Measurements from ENCODE around the gene FBRSL1. TPM values are rescaled to one million over a fixed set of nuclear protein-coding genes. Genes with fewer than 3 reads are reported as not detected.
A peak's percentile ranks its signal among the peaks of the same experiment; 100 is the strongest.
"Not testable (repeated sequence)": the region's sequence is repeated elsewhere in the genome, so short reads cannot be mapped to it uniquely, and the experiment has no call there.

Gene FBRSL1
- total RNA-seq, 2 donors from 2014 or later = 63.1 to 82.6 TPM

DNA sequence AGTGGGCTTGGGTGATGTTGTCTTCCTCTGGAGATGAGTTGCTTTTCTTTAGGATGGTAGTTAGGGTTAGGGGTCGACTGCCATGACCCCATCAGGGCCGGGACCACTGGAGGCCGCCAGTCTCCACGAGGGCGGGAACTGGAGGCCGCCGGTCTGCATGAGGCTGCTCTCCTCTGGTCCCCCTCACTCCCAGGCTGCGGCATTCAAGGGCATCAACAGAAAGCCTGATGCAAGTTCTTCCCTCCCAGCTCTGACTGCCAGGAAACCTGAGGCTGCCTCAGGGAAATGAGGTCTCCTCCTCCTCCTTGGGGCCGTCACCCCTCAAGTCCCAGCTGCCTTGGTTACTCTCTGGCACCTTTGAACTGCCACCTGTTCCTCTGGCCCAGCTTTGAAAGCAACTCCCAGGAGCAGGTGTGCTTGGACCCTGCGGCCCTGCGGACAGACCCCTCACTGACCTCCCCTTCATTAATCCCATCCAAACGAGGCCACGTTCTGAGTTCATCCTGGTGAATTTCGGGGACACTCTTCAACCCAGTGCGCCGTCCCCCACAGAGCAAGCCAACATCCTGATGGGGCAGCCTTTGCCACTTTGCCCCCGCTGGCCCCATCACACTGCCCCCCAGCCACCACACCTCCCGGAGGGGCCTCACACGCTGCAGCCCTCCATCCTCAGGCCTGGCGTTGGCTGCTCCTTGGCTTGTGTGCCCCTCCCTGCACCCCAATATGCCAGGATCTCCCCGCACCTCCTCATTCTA is 37.2 kb upstream of the FBRSL1 start:
- DNase-seq = peak in 1 of 2 donors; percentile 4

DNA sequence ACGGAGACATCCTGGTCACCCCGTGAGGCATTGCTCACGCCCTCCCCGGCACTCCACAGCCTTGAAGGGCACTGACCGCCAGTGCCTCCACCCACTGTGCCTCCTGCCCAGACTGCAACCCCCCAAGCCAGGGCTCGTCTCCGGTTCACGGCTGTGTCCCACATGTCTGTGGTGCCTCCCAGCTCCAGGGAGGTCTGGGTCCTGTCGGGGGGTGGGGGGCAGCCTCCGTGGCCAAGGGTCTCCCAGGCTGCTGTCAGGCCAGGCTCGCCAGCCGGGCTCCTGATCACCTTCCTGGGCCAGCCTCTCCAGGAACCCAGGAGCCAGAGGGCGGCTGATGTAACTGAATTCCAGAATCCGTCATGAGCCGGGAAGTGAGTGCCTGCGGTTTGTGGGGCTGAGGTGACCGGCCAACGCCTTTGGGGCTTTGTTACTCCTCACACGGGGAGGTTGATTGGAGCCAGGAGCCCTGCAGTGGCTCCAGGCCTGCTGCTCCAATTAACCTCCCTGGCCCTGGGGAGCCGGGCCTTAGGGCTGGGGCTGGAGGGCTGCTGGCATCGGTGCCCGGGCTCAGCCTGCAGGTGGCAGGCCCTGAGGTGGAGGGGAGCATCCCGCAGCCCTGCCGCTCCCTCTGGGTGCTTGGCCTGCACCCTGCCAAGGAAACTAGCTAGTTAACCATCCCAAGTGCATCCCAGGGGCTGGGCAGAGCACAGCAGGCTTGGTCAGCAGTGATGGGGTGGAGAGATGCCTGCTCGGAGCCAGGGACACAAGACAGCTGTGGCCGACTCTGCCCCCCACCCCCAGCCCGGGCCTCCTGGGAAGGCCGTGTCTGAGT is 36.4 kb upstream of the FBRSL1 start:
- DNase-seq (peak in 1 of 2 donors; percentile 4), ATAC-seq (no peak)
- intact Hi-C loops (cut with DNase I, micrococcal nuclease) = no loop called here

More for the DNA sequence above, 37.2 kb upstream of the FBRSL1 start:
- ATAC-seq = no peak
- intact Hi-C loops (cut with DNase I, micrococcal nuclease) = no loop called here

DNA sequence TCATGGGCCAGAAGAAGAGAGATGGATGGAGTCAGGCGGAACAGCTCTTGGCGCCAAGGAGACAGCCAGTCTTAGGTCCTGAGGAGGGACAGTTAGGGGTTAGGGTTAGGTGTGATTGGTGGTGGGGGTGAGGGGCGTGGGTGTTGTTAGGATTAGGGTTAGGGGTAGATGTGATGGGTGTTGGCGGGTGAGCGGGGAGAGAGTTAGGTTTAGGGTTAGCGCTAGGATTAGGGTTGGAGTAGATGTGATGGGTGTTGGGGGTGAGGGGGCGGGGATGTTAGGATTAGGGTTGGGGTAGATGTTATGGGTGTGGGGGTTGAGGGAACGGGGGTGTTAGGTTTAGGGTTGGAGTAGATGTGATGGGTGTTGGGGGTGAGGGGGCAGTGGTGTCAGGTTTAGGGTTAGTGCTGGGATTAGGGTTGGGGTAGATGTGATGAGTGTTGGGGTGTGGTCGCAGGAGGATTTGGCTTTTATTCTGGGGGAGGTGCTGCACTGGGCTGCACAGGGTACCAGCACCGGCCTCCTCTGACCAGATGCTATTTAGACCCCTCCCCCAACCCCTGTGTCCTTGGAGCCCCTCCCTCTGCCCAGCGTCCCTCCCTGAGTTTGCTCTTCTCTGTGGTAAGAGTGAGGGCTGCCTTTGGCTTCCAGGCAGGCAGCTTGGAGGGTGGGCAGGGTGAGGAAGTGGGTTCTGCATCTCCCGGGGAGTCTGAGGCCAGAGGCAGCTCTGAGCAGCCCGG is 35.6 kb upstream of the FBRSL1 start:
- DNase-seq = no peak
- no peak for ATAC-seq
- intact Hi-C loops (cut with DNase I, micrococcal nuclease) = no loop called here

DNA sequence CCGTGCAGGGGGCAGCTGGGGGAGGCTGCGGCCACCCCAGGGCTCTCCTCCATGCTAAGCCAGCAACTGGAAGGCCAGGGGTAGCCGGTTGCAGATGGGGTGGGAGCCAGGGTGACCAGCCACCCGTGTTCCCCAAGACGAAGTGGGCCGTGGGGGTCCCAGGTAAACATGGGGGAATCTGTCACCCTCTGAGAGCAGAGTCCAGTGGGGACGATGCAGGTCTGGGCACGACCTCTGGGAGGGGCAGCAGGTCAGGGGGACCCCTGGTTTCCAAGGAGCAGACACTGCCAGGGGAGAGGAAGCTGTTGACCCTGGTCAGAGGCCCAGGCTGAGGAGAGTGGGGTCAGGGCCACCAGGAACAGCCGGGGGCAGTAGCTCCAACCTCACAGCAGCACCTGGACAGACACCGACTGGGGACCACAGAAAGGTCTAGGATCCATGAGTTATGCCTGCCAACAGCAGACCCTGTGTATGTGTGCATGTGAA is 35.0 kb upstream of the FBRSL1 start:
- DNase-seq (no peak), ATAC-seq (no peak)
- intact Hi-C loops (cut with DNase I, micrococcal nuclease) = no loop called here

DNA sequence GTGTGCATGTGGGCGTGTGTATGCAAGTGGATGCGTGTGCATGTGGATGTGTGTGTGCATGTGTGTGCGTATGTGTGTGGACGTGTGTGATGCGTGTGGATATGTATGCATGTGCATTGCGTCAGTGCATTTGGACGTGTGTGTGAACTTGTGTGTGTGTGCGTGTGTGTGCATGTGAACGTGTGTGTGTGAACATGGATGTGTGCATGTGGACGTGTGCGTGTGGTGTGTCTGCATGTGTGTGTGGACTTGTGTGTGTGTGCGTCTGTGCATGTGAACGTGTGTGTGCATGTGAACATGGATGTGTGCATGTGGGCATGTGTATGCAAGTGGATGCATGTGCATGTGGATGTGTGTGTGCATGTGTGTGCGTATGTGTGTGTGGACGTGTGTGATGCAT is 34.4 kb upstream of the FBRSL1 start:
- intact Hi-C loops (cut with DNase I, micrococcal nuclease) = no loop called here
- DNase-seq = no peak
- ATAC-seq = no peak

DNA sequence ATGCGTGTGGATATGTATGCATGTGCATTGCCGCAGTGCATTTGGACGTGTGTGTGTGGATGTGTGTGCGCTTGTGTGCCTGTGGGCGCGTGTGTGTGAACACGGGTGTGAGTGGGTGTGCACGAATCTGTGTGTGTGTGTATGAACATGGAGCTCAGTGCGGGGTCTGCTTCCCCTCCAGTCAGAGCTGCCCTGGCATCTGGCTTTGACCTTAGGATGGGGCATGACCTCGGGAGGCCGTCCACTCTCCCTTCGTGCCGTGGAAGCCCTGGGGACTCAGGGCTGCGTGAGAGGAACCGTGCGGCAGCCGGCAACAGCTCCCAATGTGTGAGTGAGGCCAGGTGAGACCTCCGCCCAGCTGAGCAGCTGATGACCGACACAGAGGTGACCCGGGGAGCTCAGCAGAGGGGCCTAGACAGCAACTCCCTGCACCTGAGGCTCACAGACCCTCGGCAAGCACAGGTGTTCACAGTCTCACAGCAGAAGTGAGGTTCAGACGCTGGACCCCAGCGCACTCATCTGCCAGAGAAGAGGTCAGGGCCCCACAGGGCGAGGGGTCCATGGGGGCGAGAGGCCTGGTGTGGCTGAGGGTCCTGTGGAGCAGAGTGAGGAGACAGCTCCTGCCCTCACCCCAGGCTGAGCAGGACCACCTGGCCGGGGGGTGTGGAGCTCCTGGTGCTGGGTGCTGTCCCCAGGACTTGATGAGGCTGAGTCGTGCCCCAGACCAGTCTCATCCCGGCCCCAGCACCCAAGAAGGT is 33.6 kb upstream of the FBRSL1 start:
- ATAC-seq (no peak), DNase-seq (no peak)
- intact Hi-C loops (cut with DNase I, micrococcal nuclease) = no loop called here

DNA sequence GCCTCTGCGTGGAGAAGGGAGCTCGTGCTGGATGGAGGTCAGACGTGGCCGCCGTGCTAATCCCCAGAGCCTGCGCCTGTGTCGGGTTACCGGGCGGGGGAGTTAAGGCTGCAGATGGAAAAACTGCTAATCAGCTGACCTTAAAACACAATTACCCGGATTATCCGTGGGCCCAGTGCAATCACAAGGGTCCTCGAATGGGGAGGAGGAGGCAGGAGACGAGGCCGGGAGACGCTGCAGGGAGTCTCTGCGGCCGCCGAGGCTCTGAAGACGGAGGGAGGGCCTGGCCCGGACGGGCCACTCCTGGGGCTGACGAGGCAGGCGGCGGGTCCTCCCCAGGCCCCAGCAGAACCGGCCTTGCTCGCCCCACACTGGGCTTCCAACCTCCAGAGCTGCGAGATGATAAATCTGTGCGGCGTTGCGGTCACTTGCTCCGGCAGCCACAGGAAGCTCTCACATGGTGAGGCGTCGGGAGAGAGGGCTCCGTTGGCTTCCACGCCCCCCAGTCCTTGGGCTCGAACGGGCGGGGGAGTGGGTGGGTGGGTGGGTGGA is 32.9 kb upstream of the FBRSL1 start:
- DNase-seq (no peak), ATAC-seq (no peak)
- intact Hi-C loops (cut with DNase I, micrococcal nuclease) = no loop called here

DNA sequence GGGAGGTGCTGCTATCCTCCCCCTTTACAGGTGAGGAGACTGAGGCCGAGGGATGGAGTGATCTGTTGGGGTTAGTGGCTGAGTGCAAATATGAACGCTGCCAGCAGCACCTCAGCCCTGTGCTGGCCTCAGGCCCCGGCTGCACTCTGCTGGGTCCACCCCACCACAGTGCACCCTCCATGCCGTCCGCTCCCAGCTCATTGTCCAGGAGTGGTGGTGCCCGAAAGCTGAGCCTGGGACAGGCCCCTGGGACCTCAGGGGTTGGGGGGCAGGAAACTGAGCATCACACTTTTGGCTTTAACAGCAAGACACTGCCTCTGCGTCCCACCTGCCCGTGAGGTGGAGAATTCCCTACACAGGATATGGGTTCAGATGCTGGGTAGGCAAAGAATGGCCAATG is 31.5 kb upstream of the FBRSL1 start:
- no peak for ATAC-seq
- no peak for DNase-seq
- intact Hi-C loops (cut with DNase I, micrococcal nuclease) = no loop called here

DNA sequence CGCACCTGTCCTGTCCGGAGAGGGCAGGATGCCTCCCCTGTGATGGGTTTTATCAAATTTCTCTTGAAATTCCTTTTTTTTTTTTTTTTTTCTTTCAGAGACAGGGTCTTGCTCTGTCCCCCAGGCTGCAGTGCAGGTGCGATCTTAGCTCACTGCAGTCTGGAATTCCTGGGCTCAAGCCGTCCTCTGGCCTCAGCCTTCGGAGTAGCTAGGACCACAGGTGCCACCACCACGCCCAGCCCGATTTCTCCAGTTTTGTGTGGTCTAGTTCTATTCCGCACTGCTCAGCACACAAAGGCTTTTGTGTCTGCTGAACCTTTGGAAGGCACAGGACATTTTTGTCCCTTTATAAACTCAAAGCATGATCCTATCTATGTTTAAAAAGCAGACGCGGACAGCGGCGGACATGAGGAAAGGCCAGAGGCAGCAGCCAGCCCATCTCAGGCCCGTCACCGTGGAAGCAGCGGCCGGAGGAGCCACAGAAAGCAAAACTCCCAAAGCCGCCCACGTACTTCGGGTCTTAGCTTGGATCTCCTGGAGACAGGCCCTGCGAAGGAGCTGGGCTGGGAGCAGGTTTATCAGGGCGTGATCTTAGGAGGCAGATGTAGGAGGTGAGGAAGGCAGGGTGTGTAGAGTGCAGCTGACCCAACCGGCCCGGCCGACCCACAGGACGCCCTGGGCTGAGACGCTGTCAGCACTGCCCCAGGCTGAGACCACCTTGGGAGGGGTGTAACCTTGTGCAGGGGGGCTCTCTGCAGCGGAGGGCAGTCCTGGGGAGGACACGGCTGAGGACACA is 30.9 kb upstream of the FBRSL1 start:
- DNase-seq = no peak
- ATAC-seq = no peak

DNA sequence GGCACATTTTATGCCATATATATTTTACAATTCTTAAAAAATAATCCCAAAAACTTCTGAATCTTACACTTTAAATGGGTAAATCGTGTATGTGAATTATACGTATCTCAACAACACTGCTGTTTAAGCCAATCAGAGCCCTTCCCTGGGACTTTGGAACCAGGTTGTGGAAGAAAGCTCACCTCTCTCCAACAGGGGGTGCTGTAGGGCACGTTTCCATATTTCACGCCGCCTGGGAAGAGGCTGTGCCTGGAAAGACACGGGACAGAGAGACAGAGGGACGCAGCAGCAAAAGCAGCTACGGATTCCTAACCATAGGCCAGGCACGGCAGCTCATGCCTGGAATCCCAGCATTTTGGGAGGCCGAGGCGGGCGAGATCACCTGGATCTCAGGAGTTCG is 29.4 kb upstream of the FBRSL1 start:
- ATAC-seq = no peak
- intact Hi-C loops (cut with DNase I, micrococcal nuclease) = no loop called here
- DNase-seq = no peak

More for the DNA sequence above, 30.9 kb upstream of the FBRSL1 start:
- intact Hi-C loops (cut with DNase I, micrococcal nuclease) = no loop called here

DNA sequence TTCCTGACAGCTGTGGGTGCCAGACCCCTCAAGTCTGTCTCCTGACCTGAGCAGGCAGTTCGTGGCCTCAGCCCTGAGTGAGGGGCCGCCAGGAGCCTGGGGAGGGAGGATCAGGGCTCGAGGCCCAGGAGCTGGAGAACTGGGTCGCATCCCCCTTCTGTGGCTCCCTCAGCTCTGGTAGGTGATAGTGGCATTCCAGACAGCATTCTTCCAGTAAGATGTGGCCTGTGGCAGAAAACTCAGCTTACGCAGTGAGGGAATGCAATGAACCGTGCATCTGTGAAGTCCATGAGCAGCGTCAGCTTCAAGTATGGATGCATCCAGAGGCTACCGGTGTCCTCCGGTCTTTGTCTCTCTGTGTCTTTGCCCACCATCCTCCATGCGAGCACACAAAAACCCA is 28.4 kb upstream of the FBRSL1 start:
- intact Hi-C loops (cut with DNase I, micrococcal nuclease) = no loop called here
- ATAC-seq = no peak
- DNase-seq = no peak

DNA sequence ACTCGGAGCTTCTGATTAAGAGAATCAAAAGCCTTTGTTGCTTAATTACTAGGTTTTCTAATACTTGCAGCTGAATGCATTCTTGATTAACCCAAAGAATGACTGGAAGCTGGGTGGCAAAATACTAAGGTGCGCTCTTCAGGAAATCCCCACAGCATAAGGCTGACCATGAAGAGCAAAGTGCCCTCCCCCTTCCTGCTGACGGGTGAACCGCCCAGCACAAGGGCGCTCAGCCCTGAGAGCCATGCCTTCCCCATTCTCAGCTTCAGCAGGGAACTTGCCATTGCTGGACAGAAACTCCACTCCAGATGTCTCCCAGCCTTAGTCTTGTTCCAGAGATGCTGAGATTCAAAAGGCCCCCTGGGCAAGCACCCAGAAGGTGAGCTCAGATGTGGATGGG is 27.2 kb upstream of the FBRSL1 start:
- intact Hi-C loops (cut with DNase I, micrococcal nuclease) = no loop called here
- DNase-seq (no peak), ATAC-seq (no peak)

DNA sequence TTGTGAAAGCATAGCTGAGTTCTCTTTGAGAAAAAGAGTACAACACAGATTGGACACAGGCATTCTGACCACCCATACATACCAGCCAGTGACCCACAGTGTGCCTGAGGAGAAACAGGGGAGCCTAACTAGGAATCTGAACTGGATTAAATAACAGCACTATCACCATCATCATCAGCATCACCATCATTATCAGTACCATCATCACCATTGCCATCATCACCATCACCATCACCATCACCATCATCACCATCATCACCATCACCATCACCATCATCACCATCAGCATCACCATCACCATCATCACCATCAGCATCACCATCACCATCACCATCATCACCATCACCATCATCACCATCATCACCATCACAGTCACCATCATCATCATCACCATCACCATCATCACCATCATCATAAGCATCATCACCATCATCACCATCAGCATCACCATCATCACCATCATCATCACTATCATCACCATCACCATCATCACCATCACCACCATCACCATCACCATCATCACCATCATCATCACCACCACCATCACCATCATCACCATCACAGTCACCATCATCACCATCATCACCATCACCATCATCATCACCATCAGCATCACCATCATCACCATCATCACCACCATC is 26.5 kb upstream of the FBRSL1 start:
- intact Hi-C loops (cut with DNase I, micrococcal nuclease); DNase-seq; ATAC-seq: not testable (repeated sequence)

DNA sequence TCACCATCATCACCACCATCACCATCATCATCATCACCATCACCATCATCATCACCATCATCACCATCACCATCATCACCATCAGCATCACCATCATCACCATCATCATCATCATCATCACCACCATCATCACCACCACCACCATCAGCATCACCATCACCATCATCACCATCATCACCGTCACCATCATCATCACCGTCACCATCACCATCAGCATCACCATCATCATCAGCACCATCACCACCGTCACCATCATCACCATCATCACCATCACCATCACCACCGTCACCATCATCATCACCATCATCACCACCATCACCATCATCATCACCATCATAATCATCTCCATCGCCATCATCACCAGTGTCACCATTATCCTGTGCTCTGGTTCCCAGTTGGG is 25.6 kb upstream of the FBRSL1 start:
- ATAC-seq; intact Hi-C loops (cut with DNase I, micrococcal nuclease); DNase-seq: not testable (repeated sequence)

DNA sequence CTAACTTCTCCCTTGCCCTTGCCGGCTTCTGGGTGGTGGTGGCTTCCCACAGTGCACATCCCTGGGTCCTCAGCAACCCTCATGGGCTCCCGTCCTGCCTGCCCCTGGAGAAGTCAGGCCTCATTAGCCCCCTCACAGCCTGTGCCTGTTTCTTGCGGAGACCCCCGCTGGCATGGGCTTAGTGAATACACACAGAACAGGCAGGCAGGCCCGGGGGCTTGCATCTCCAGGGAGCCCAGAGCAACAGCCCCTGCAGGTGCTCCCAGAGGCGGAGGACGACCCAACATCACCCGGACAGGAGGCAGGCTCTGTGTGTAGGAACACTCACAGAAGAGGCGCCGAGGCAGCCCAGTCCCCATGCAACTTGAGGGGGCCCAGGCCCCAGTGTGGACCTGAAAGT is 25.1 kb upstream of the FBRSL1 start:
- no peak for DNase-seq
- intact Hi-C loops (cut with DNase I, micrococcal nuclease) = no loop called here
- no peak for ATAC-seq

DNA sequence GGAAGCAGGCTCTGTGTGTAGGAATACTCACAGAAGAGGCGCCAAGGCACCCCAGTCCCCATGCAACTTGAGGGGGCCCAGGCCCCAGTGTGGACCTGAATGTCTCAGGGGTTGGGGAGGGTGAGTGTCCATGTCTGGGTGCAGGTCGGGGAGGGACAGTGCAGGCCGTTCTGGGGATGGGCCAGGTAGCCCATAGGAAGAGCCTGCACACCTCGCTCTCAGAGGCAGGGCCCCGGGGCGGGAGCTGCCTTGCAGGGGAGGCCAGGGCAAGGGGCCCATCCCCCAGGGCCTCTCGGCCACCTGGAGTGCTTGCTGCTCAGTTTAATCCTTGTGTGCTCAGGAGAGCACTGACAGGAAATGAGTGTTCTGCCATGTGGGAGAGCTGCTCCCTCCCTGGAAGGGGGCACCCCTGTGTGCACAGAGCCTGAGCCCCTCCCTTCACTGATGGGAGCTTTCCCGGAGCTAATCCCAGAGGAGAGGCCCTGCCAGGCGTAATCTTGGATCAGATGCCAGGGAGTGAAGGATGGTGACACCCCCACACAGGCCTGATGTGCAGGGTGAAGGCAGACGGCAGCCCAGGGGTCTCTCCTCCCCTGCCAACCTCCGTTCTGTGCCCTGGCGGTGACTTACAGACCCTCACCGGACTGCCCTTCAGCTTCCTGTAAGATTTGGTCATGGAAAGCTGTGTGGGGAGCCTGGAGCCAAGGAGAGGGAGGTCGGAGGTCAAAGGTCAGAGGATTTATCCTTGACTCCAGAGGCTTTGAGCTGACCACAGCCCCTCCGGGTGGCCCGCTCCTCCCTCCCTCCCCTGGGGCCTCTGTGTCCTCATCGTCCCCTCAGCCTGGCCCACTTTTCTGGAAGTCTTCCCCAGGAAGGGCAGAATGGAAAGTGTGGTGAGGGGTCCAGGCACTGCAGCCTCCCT is 24.4 kb upstream of the FBRSL1 start:
- no peak for DNase-seq
- intact Hi-C loops (cut with DNase I, micrococcal nuclease) = no loop called here
- peak; percentile 17 for ATAC-seq
